Ishikawa (cell line): ENCODE results near the gene FAM149B1.

Source experiments
- CEBPB ChIP-seq: IDR thresholded peaks from 2 replicates; pipeline ENCODE4 v1.6.1; 2012
- CREB1 ChIP-seq: IDR thresholded peaks from 2 replicates; pipeline ENCODE4 v1.6.1; 2012; ENCODE audit warnings: low read depth
- EGR1 ChIP-seq: IDR thresholded peaks from 2 replicates; pipeline ENCODE4 v1.6.1; 2012
- EP300 ChIP-seq: IDR thresholded peaks from 2 replicates; pipeline ENCODE4 v1.6.1; 2012; ENCODE audit warnings: borderline replicate concordance
- FOXM1 ChIP-seq: IDR thresholded peaks from 2 replicates; pipeline ENCODE4 v1.6.1; 2012; ENCODE audit warnings: low read depth, borderline replicate concordance
- NFIC ChIP-seq: IDR thresholded peaks from 2 replicates; pipeline ENCODE4 v1.6.1; 2012
- RAD21 ChIP-seq: IDR thresholded peaks from 2 replicates; pipeline ENCODE4 v1.6.1; 2012; ENCODE audit warnings: low read depth
- TAF1 ChIP-seq: IDR thresholded peaks from 2 replicates; pipeline ENCODE4 v1.6.1; 2012; ENCODE audit warnings: low read depth, mild to moderate bottlenecking
- TCF12 ChIP-seq: IDR thresholded peaks from 2 replicates; pipeline ENCODE4 v1.6.1; 2012; ENCODE audit warnings: low read depth
- TEAD4 ChIP-seq: IDR thresholded peaks from 2 replicates; pipeline ENCODE4 v1.6.1; 2012
- YY1 ChIP-seq: IDR thresholded peaks from 2 replicates; pipeline ENCODE4 v1.6.1; 2012; ENCODE audit warnings: low read depth
- ZBTB7A ChIP-seq: IDR thresholded peaks from 2 replicates; pipeline ENCODE4 v1.6.1; 2012; ENCODE audit warnings: low read depth
- TF ChIP-seq, protein P1 (sequence below): IDR thresholded peaks from 2 replicates; pipeline ENCODE4 v1.6.1; 2012
- TF ChIP-seq, protein P2 (sequence below): IDR thresholded peaks from 2 replicates; pipeline ENCODE4 v1.6.1; 2012; ENCODE audit warnings: low read depth, mild to moderate bottlenecking
- TF ChIP-seq, protein P3 (sequence below): IDR thresholded peaks from 2 replicates; pipeline ENCODE4 v1.6.1; 2012

The FAM149B1 gene

DNA sequence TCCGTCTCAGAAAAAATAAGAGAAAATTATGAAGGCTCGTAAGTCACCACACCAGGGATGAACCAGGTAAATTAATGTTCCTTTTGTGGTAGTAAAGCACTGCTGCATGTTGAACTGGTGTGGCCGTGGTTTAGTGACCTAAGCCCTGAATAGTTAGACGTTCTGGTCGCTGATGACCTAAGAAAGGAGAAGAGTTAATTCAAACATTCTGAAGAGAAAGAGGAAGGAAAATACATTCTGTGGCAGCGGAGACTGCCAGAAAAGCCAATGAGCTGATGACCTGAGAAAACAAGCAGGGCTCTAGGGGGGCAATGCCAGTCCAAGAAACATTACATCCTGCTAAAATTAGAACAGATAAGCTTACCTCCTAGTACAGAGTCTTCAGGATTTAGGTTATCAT lies 61.6 kb downstream of the FAM149B1 start:
- TF ChIP-seq TCF12 (no peak), EP300 (no peak)
- TF ChIP-seq, protein P1, sequence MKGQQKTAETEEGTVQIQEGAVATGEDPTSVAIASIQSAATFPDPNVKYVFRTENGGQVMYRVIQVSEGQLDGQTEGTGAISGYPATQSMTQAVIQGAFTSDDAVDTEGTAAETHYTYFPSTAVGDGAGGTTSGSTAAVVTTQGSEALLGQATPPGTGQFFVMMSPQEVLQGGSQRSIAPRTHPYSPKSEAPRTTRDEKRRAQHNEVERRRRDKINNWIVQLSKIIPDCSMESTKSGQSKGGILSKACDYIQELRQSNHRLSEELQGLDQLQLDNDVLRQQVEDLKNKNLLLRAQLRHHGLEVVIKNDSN: no peak
- TF ChIP-seq, protein P2, sequence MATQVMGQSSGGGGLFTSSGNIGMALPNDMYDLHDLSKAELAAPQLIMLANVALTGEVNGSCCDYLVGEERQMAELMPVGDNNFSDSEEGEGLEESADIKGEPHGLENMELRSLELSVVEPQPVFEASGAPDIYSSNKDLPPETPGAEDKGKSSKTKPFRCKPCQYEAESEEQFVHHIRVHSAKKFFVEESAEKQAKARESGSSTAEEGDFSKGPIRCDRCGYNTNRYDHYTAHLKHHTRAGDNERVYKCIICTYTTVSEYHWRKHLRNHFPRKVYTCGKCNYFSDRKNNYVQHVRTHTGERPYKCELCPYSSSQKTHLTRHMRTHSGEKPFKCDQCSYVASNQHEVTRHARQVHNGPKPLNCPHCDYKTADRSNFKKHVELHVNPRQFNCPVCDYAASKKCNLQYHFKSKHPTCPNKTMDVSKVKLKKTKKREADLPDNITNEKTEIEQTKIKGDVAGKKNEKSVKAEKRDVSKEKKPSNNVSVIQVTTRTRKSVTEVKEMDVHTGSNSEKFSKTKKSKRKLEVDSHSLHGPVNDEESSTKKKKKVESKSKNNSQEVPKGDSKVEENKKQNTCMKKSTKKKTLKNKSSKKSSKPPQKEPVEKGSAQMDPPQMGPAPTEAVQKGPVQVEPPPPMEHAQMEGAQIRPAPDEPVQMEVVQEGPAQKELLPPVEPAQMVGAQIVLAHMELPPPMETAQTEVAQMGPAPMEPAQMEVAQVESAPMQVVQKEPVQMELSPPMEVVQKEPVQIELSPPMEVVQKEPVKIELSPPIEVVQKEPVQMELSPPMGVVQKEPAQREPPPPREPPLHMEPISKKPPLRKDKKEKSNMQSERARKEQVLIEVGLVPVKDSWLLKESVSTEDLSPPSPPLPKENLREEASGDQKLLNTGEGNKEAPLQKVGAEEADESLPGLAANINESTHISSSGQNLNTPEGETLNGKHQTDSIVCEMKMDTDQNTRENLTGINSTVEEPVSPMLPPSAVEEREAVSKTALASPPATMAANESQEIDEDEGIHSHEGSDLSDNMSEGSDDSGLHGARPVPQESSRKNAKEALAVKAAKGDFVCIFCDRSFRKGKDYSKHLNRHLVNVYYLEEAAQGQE: no peak

- TF ChIP-seq FOXM1: no peak
- TF ChIP-seq, protein P1: no peak
- no peak for TF ChIP-seq TCF12
- TF ChIP-seq EGR1: no peak
- no peak for TF ChIP-seq TEAD4
- no peak for TF ChIP-seq TAF1
- no peak for TF ChIP-seq CEBPB
Observed at GRCh38 chr10:73232887-73233286, 65.0 kb downstream of the FAM149B1 start.

DNA sequence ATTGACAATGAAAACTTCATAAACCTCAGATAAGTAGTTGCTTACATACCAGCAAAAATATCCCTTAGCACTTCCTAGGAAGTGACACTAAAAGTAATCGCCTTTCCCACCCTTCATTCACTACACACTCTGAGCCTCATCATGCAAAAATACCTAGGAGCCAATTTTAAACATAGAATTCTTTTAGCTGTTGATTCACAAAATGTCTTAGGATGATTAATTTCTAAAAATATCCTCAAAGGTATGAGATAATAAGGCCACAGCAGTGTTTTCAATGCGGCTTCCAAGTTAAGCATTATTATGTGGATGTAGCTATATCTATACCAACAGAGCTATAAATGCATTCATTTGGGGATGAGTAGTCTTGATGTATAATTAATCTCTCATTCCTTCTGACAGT lies 66.0 kb downstream of the FAM149B1 start:
- TF ChIP-seq RAD21 (no peak), TCF12 (no peak), CREB1 (no peak), CEBPB (no peak), YY1 (no peak), EGR1 (no peak), ZBTB7A (no peak), FOXM1 (no peak), NFIC (no peak), TEAD4 (no peak), TAF1 (no peak), EP300 (no peak)
- TF ChIP-seq, protein P3, sequence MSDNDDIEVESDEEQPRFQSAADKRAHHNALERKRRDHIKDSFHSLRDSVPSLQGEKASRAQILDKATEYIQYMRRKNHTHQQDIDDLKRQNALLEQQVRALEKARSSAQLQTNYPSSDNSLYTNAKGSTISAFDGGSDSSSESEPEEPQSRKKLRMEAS: no peak
- TF ChIP-seq, protein P1: no peak
- TF ChIP-seq, protein P2: no peak

DNA sequence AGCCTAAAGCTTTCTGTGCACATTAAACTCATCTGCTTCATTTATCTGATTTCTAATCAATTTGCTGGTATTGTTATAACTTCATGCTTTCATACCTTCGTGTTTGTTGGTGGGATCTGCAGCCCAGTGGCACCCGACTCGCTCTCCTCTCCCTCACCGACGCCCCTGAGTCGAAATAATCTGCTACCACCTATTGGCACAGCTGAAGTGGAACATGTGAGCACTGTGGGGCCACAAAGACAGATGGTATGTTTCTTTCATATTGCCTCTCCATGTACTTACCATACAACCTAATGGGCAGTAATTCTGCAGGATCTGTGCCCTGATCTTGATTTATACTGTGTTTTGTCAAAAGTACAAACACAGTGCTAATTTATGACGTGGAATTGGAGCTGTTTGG lies 66.8 kb downstream of the FAM149B1 start:
- TF ChIP-seq CREB1: no peak
- no peak for TF ChIP-seq FOXM1
- TF ChIP-seq, protein P1: no peak
- no peak for TF ChIP-seq NFIC
- no peak for TF ChIP-seq TEAD4
- no peak for TF ChIP-seq YY1
- TF ChIP-seq TCF12: no peak
- no peak for TF ChIP-seq RAD21
- no peak for TF ChIP-seq CEBPB
- TF ChIP-seq ZBTB7A: no peak
- no peak for TF ChIP-seq EGR1
- TF ChIP-seq, protein P3: no peak
- TF ChIP-seq EP300: no peak
- no peak for TF ChIP-seq TAF1
- TF ChIP-seq, protein P2: no peak
